Activated CD4-positive, alpha-beta memory T cell treated with anti-CD3 and anti-CD28 coated beads for 36 hours (primary cell): ENCODE data around the gene MME. TPM values are rescaled to one million over a fixed set of nuclear protein-coding genes. Genes with fewer than 3 reads are reported as not detected.

Experiments
- CTCF ChIA-PET: fragments of 350-600 bp; sonication (Branson Sonifier 250); formaldehyde crosslinking; loops from one replicate; lab custom pipeline; 2021; ENCODE audit warnings: antibody characterized with exemption, inconsistent platforms; lab: Charles Lee
- POLR2A ChIA-PET: fragments of 350-600 bp; sonication (Branson Sonifier 250); formaldehyde crosslinking; loops from one replicate; lab custom pipeline; 2021; ENCODE audit warnings: antibody characterized with exemption; lab: Charles Lee
- DNase-seq: peaks from one replicate; pipeline ENCODE4 v3.0.0-alpha.2; 2020
- H3K27ac Mint-ChIP-seq: one replicate; pipeline ENCODE4 v1.8.0; 2021; ENCODE audit warnings: mixed read lengths
- H3K27me3 Mint-ChIP-seq: one replicate; pipeline ENCODE4 v1.8.0; 2021; ENCODE audit warnings: mixed read lengths
- H3K36me3 Mint-ChIP-seq: one replicate; pipeline ENCODE4 v1.8.0; 2021; ENCODE audit warnings: mixed read lengths
- H3K4me1 Mint-ChIP-seq: one replicate; pipeline ENCODE4 v1.8.0; 2021; ENCODE audit warnings: low read depth, mixed read lengths
- H3K4me3 Mint-ChIP-seq: one replicate; pipeline ENCODE4 v1.8.0; 2021; ENCODE audit warnings: mild to moderate bottlenecking, mixed read lengths
- H3K9me3 Mint-ChIP-seq: one replicate; pipeline ENCODE4 v1.8.0; 2021; ENCODE audit warnings: mixed read lengths
- intact Hi-C: fragments of 100-400 bp; cut with micrococcal nuclease; formaldehyde crosslinking; loops from one replicate; pipeline ENCODE4 v1.15.1; 2023
- total RNA-seq, 2 experiments: library from RNA; stranded (reverse); gene quantifications; one replicate each; pipeline ENCODE4 v1.2.3, GENCODE V29; 2021

Gene MME
- total RNA-seq, 2 experiments from 2014 or later, result not detected

DNA sequence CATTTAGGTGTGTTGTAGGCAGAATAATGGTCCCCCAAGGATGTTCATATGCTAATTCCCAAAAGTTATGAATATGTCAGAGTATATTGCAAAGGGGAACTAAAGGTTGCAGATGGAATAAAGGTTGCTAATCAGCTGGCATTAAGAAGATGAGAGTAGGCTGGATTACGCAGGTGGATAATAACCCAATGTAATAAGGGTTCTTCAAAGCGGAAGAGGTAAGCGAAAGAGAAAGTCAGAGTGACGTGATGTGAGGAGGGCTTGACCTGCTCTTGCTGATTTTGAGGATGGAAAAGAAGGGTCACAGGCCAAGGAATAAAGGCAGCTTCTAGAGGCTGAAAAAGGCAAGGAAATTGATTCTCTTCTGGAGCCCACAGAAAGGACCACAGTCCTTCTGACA, 109.4 kb downstream of the MME start:
- no peaks in the 10 kb centered on the region for H3K27me3 Mint-ChIP-seq
- no peaks in the 10 kb centered on the region for H3K36me3 Mint-ChIP-seq
- intact Hi-C loops, result no loop called here
- H3K9me3 Mint-ChIP-seq, result no peaks in the 10 kb centered on the region
- POLR2A ChIA-PET, result no interaction called here
- H3K4me3 Mint-ChIP-seq, result no peak overlapping the region
- no peak for DNase-seq
- CTCF ChIA-PET, result no interaction called here
- no peaks in the 10 kb centered on the region for H3K4me1 Mint-ChIP-seq
- no peak overlapping the region for H3K27ac Mint-ChIP-seq

DNA sequence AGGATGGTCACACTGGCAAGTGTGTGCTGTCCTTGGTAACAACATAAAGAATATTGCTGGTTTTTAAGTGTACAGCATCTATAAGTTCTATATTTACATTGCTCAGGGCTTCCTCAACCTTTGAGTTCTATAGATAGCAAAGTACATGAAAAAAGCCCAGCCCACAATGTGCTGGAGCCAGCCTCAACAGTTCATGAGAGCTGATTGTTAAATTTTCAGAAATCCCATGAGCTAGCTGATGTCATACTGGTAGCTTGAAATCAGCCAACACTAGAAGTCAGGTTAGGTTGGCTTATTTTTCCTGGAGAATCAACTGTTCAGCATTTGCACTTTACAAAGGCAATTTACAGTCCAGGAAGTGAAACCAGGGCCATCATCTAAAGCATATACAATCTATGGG, 110.6 kb downstream of the MME start:
- Mint-ChIP-seq H3K9me3 (no peaks in the 10 kb centered on the region), H3K36me3 (no peaks in the 10 kb centered on the region), H3K4me1 (no peaks in the 10 kb centered on the region), H3K27me3 (no peaks in the 10 kb centered on the region), H3K4me3 (no peak overlapping the region), H3K27ac (no peak overlapping the region)
- intact Hi-C loops, result no loop called here
- no peak for DNase-seq
- ChIA-PET CTCF (no interaction called here), POLR2A (no interaction called here)

DNA sequence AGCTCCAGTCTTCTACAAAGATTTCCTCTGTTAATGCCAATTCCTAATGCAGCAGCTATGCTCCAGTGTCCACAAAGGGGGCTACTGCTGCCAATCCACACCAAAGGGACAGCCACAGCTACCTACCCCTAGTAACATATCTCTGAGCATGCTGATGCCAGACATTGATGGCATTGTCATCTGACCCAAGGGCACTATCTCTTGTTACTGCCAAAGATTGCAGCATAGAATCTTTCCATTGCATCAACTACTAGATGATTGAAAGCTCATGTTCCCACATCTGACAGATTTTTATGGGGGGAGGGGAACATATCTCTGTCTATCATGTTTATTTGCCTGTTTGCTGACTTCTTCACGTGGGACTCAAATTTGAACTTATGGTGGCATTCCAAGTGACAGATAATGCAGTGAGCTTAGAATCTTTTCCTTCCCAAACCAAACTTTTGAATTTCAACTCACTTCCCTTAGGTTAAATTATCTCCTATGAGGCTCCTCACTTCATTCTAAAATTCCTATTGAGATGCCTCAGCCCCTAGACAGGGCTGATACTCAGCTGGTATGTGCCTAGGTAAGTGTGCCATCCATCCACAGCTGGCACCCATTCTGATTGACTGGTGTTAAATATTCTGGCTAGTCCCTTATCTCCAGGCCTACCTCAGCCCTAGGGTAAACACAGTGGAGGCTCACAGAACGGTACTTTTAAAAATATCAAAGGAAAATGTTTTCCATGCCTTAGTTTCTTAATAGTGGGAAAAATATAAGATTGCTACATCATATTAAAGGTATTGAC, 113.0 kb downstream of the MME start:
- Mint-ChIP-seq H3K36me3 (no peaks in the 10 kb centered on the region), H3K4me3 (no peak overlapping the region), H3K27me3 (no peaks in the 10 kb centered on the region), H3K27ac (no peak overlapping the region), H3K9me3 (no peaks in the 10 kb centered on the region), H3K4me1 (no peaks in the 10 kb centered on the region)
- POLR2A ChIA-PET, result no interaction called here
- CTCF ChIA-PET, result no interaction called here
- intact Hi-C loops, result no loop called here
- no peak for DNase-seq

DNA sequence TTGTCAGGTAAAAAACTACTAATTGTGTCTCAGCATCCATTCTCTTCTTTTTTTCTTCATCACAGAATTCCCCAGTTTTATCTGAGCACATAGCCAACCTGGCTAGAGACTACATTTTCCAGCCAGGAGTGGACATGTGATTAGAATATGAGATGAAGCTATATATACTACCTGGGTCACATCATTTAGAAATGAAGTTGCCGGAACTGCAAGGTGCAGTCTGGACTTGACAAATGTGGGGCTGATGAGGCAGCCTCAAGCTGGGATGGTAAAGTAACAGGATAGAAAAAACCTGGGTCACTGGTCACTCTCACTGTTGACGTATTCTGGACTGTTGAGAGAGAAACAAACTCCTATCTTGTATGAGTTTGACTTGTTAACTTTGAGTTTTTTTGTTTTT, 113.7 kb downstream of the MME start:
- ChIA-PET CTCF (no interaction called here), POLR2A (no interaction called here)
- Mint-ChIP-seq H3K4me1 (no peaks in the 10 kb centered on the region), H3K27me3 (no peaks in the 10 kb centered on the region), H3K4me3 (no peak overlapping the region), H3K27ac (no peak overlapping the region), H3K9me3 (no peaks in the 10 kb centered on the region), H3K36me3 (no peaks in the 10 kb centered on the region)
- intact Hi-C loops, result no loop called here
- no peak for DNase-seq

DNA sequence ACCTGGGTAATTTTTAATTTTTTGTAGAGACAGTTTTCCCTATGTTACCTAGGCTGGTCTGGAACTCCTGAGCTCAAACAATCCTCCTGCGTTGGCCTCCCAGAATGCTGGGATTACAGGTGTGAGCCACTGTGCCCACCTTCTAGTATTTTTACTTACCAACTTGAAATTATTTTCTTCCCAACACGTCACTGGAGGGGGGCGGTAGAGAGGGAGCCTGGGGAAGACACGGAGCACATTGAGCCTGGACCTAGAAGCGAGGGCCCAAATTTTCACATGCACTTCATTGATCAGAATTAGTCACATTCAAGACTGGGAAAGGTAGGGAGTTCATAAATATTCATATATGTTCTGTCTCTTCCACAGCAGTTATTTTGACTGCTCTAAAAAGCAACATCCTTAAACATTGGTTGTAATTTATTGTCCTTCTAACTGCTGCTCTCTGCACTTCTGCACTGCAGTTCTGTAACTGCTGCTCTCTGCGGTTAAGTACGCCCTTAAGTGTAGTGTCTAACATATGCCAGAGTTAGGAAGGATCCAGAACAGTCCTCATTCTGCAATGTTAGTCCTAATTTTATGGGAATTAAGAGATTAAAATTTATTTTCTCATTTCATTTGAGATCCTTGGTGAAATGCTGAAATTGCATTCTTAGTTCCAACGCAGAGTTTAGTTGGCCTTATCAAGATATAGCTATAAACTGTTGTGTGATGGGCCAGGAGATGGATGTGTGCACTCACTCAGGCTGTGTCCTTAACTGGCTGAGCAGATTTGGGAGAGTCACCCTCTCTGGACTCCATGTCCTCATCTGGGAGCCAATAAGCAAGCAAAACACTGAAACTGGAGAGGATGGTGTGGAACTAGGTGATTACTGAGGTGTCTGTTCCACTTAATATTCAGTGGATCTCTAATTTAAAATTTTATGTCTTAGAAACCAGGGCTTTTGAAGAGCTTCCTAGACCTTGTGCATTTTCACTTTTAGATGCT, 115.1 kb downstream of the MME start:
- CTCF ChIA-PET, result no interaction called here
- Mint-ChIP-seq H3K27me3 (no peaks in the 10 kb centered on the region), H3K36me3 (no peaks in the 10 kb centered on the region), H3K9me3 (no peaks in the 10 kb centered on the region), H3K4me1 (no peaks in the 10 kb centered on the region), H3K27ac (no peak overlapping the region), H3K4me3 (no peak overlapping the region)
- intact Hi-C loops, result no loop called here
- POLR2A ChIA-PET, result no interaction called here
- no peak for DNase-seq

DNA sequence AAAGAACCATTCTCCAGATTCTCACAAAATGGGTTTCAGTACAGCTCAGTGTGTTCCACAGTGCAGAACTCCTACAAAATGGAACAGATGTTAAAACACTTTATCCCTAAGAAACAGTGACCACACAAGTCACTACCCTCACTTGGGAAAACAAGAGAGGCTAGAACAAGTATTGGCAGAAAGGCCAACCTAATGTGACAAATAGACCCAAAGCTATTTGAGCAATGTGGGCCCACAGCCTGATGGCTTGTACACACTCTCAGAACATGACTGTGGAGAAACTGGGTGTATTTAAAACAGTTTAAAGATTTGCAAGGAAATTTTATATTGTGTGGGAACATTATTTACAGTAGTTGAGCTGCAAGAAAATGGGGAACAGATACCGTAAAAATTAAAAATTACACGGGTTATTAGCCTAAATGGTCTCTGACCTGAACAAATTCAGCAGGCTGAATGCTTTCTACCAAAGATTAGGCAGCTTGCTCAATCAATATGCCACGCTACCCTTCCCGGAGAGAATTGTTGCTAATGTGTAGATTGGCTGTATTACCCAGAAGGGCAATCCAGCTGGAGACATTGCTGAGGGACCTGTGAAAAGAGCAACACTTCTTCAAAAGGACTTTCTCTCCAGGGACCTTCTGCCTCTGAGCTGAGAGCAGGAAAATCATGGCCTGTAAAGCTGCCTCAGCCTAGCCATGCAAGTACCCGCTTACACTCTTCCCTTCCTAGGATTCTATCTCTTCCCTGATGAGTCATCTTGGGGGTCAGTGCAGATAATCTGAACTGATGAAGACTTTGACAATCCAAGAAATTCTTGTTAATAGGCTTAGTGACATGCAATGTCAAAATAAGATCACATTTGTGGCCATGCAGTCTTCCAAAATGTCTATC, 116.3 kb downstream of the MME start:
- POLR2A ChIA-PET, result no interaction called here
- CTCF ChIA-PET, result no interaction called here
- Mint-ChIP-seq H3K9me3 (no peaks in the 10 kb centered on the region), H3K27me3 (no peaks in the 10 kb centered on the region), H3K4me3 (no peak overlapping the region), H3K4me1 (no peaks in the 10 kb centered on the region), H3K27ac (no peak overlapping the region), H3K36me3 (no peaks in the 10 kb centered on the region)
- intact Hi-C loops, result no loop called here
- DNase-seq, result no peak

DNA sequence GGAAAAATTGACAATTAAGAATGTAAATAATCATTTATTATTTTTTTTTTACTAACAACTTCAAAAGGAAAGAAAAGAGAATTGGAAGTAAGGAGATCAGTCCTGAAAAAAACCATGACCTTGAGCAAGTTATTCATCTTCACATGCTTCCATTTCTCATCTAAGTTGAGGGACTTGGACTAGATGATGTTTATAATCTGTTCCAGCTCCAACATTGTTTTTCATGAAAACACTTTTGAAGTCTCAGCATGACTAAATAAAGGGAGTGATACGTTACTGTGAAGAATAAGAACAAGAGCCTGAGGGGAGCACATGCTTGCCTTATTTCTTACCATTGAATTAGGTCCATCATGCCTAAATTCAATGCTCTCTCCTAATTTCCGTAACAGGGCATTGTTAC, 117.7 kb downstream of the MME start:
- DNase-seq, result no peak
- Mint-ChIP-seq H3K27ac (no peak overlapping the region), H3K4me3 (no peak overlapping the region), H3K4me1 (no peaks in the 10 kb centered on the region), H3K27me3 (no peaks in the 10 kb centered on the region), H3K9me3 (no peaks in the 10 kb centered on the region), H3K36me3 (no peaks in the 10 kb centered on the region)
- CTCF ChIA-PET, result no interaction called here
- POLR2A ChIA-PET, result no interaction called here
- intact Hi-C loops, result no loop called here

DNA sequence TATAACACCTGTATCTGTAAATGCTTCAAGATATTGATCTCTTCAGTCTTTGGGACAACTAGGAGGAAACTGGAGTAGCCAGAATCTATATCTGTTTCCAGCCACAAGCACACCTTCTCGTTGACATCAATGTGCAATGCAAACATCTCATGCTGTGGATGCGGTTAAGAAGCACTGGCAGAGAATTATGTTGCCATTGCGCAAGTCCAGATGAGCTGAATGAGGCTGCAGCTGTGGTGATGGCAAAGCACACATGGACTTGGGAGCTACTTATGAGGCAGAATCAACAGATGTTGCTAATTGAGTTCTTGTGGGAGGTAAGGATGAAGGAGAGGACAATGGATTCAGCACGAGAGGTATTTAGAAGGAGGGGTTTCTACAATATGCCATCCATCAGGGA, 122.5 kb downstream of the MME start:
- intact Hi-C loops, result no loop called here
- H3K27me3 Mint-ChIP-seq, result no peaks in the 10 kb centered on the region
- H3K36me3 Mint-ChIP-seq, result no peaks in the 10 kb centered on the region
- CTCF ChIA-PET, result interaction anchor here (0.6 kb wide), 1 partner anchor 442 kb away, joined by 4 read pairs; no protein-coding TSS in a partner anchor
- H3K9me3 Mint-ChIP-seq, result no peaks in the 10 kb centered on the region
- POLR2A ChIA-PET, result no interaction called here
- H3K4me3 Mint-ChIP-seq, result no peak overlapping the region
- DNase-seq, result no peak
- H3K4me1 Mint-ChIP-seq, result no peaks in the 10 kb centered on the region
- no peak overlapping the region for H3K27ac Mint-ChIP-seq

DNA sequence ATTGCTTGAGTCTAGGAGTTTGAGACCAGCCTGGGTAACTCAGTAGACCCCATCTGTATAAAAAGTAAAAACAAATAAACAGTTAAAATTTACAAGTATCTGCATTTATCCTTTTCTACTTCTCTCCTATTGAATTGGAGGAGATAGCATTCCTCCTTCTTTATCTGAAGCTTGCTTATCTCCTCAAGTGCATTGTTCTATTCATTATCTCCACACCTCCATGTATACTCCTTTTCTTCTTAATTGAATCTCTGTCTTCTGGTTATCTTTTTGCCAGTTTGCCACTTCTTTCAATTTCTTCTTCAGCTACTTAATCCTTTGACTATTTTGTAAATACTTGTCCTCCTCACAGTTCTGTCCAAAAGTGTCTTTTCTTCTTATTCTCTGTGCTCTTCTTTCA, 124.7 kb downstream of the MME start:
- DNase-seq, result no peak
- Mint-ChIP-seq H3K9me3 (no peaks in the 10 kb centered on the region), H3K27ac (no peak overlapping the region), H3K4me1 (no peaks in the 10 kb centered on the region), H3K4me3 (no peak overlapping the region), H3K36me3 (no peaks in the 10 kb centered on the region), H3K27me3 (no peaks in the 10 kb centered on the region)
- intact Hi-C loops, result no loop called here
- CTCF ChIA-PET, result no interaction called here
- POLR2A ChIA-PET, result no interaction called here

DNA sequence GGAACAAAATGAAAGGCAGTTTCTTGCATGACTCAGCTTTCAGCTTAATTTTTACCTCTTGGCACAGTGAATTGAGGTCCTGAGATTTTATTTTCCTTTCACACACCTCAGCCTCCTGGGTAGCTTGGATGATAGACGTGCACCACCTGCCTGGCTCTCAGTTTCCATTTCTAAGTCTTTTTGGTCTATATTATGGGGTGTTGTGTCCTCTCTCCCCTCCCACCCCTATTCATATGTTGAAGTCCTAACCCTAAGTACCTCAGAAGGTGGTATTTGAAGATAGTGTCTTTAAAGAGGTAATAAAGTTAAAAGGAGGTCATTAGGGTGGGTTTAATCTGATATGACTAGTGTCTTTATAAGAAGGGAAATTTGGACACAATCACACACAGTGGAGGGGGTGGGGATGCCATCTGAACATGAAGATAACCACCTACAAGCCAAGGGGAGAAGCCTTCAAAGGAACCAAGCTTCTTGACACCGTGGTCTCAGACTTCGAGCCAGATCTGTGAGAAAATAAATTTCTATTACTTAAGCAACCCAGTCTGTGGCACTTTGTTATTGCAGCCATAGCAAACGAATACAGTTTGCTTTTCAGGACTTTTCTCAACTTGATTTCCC, 128.2 kb downstream of the MME start:
- Mint-ChIP-seq H3K36me3 (no peaks in the 10 kb centered on the region), H3K4me1 (no peaks in the 10 kb centered on the region), H3K9me3 (no peaks in the 10 kb centered on the region), H3K27me3 (no peaks in the 10 kb centered on the region), H3K4me3 (no peak overlapping the region), H3K27ac (no peak overlapping the region)
- DNase-seq, result no peak
- ChIA-PET CTCF (no interaction called here), POLR2A (no interaction called here)
- intact Hi-C loops, result no loop called here

DNA sequence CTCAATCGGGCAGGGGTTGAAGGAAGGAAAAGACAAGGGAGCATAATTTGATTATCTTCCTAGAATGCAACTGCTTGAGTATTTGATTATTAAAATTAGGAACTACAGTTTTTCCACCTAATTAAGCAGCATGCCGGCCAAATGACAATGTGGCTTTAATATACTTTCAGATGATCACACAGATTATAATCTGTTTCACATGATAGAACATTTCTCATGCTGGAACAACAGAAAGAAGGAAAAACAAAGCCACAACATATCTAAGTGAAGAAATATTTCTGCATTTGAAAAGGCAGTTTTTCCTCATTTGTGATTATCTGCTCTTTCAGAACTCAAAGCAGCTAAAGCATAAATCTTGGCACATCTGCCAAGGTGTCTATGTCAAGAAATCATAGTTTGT, 130.6 kb downstream of the MME start:
- no peak overlapping the region for H3K27ac Mint-ChIP-seq
- intact Hi-C loops, result no loop called here
- no peaks in the 10 kb centered on the region for H3K27me3 Mint-ChIP-seq
- no peak for DNase-seq
- no peaks in the 10 kb centered on the region for H3K9me3 Mint-ChIP-seq
- H3K36me3 Mint-ChIP-seq, result no peaks in the 10 kb centered on the region
- CTCF ChIA-PET, result no interaction called here
- H3K4me3 Mint-ChIP-seq, result no peak overlapping the region
- POLR2A ChIA-PET, result no interaction called here
- no peaks in the 10 kb centered on the region for H3K4me1 Mint-ChIP-seq

DNA sequence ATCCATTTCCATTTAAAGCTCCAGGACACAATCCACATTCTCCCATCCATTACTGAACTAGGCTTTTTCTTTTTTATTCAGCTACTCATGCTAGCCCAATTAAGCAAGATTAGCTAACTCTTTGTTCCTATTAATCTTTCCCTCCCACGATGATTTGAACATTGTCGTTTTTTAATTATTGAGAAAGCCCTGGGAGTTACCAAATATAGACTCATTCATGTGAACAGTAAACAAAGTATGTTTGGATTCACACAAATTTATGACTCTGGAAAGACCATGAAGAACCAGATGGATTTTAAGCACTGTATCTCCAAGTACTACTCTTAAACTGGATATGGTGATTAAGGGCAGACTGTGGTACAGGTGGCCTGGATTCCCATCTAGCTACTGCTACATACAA, 131.1 kb downstream of the MME start:
- no peak for DNase-seq
- ChIA-PET POLR2A (no interaction called here), CTCF (no interaction called here)
- H3K4me1 Mint-ChIP-seq, result no peaks in the 10 kb centered on the region
- no peak overlapping the region for H3K4me3 Mint-ChIP-seq
- H3K27me3 Mint-ChIP-seq, result no peaks in the 10 kb centered on the region
- H3K27ac Mint-ChIP-seq, result no peak overlapping the region
- intact Hi-C loops, result no loop called here
- peaks cover 3% of the 10 kb centered on the region for H3K9me3 Mint-ChIP-seq
- H3K36me3 Mint-ChIP-seq, result no peaks in the 10 kb centered on the region
